Measurements from ENCODE around the gene CSAD.

CSAD gene

GRCh38 chr12:53180220-53180930 lies at the start of gene CSAD, which contains the start of gene ZNF740:
Gene CSAD, minus strand, starts transcription at chr12:53180925. Its CDS starts 7,455 bp downstream, at chr12:53173470.
Gene ZNF740, plus strand, starts transcription at chr12:53180722. Its CDS starts 1,262 bp downstream, at chr12:53181984.
- H3K36me3 ChIP-seq (ENCODE audit: insufficient read depth, low read length): peaks cover 20% of the 10 kb centered on the region; the same call in 1 of the 2 replicates
- H3K79me2 ChIP-seq (ENCODE audit: control insufficient read depth, insufficient read depth, low read length, unreplicated experiment): peaks cover 23% of the 10 kb centered on the region
- peak within 1 kb of the TSS; percentile 85 for H3K27ac ChIP-seq (ENCODE audit: low read depth, low read length)
- peak within 1 kb of the TSS; percentile 86 for H2AFZ ChIP-seq (ENCODE audit: low read length, unreplicated experiment)
- H3K27me3 ChIP-seq (ENCODE audit: insufficient read depth, low read length): no peaks in the 10 kb centered on the region
- H3K4me1 ChIP-seq (ENCODE audit: control insufficient read depth, insufficient read depth, low read length, unreplicated experiment): peaks cover 28% of the 10 kb centered on the region
- H3K4me3 ChIP-seq (ENCODE audit: low read depth, low read length): peak within 1 kb of the TSS; percentile 90

GRCh38 chr12:53230108-53230845 lies 49.6 kb upstream of the CSAD start:
- Histone ChIP-seq H2AFZ (ENCODE audit: low read length, unreplicated experiment) (no peak overlapping the region), H3K27me3 (ENCODE audit: insufficient read depth, low read length) (no peaks in the 10 kb centered on the region), H3K79me2 (ENCODE audit: control insufficient read depth, insufficient read depth, low read length, unreplicated experiment) (no peaks in the 10 kb centered on the region), H3K36me3 (ENCODE audit: insufficient read depth, low read length) (no peaks in the 10 kb centered on the region), H3K4me3 (ENCODE audit: low read depth, low read length) (no peak overlapping the region; the same call in 1 of the 2 replicates), H3K4me1 (ENCODE audit: control insufficient read depth, insufficient read depth, low read length, unreplicated experiment) (peaks cover 26% of the 10 kb centered on the region), H3K27ac (ENCODE audit: low read depth, low read length) (no peak overlapping the region)

GRCh38 chr12:53229454-53229853 lies 48.7 kb upstream of the CSAD start:
- Histone ChIP-seq H3K4me1 (ENCODE audit: control insufficient read depth, insufficient read depth, low read length, unreplicated experiment) (peaks cover 34% of the 10 kb centered on the region), H3K27me3 (ENCODE audit: insufficient read depth, low read length) (no peaks in the 10 kb centered on the region), H3K36me3 (ENCODE audit: insufficient read depth, low read length) (no peaks in the 10 kb centered on the region), H3K4me3 (ENCODE audit: low read depth, low read length) (no peak overlapping the region), H3K27ac (ENCODE audit: low read depth, low read length) (no peak overlapping the region), H2AFZ (ENCODE audit: low read length, unreplicated experiment) (no peak overlapping the region), H3K79me2 (ENCODE audit: control insufficient read depth, insufficient read depth, low read length, unreplicated experiment) (no peaks in the 10 kb centered on the region)

GRCh38 chr12:53227836-53228235 lies 47.1 kb upstream of the CSAD start:
- Histone ChIP-seq H3K36me3 (ENCODE audit: insufficient read depth, low read length) (no peaks in the 10 kb centered on the region), H3K27me3 (ENCODE audit: insufficient read depth, low read length) (no peaks in the 10 kb centered on the region), H3K4me1 (ENCODE audit: control insufficient read depth, insufficient read depth, low read length, unreplicated experiment) (peaks cover 22% of the 10 kb centered on the region), H3K27ac (ENCODE audit: low read depth, low read length) (no peak overlapping the region), H3K4me3 (ENCODE audit: low read depth, low read length) (no peak overlapping the region), H2AFZ (ENCODE audit: low read length, unreplicated experiment) (no peak overlapping the region), H3K79me2 (ENCODE audit: control insufficient read depth, insufficient read depth, low read length, unreplicated experiment) (no peaks in the 10 kb centered on the region)

GRCh38 chr12:53227341-53227740 lies 46.6 kb upstream of the CSAD start:
- Histone ChIP-seq H2AFZ (ENCODE audit: low read length, unreplicated experiment) (no peak overlapping the region), H3K27ac (ENCODE audit: low read depth, low read length) (no peak overlapping the region), H3K36me3 (ENCODE audit: insufficient read depth, low read length) (no peaks in the 10 kb centered on the region), H3K4me3 (ENCODE audit: low read depth, low read length) (no peak overlapping the region), H3K4me1 (ENCODE audit: control insufficient read depth, insufficient read depth, low read length, unreplicated experiment) (peaks cover 23% of the 10 kb centered on the region), H3K79me2 (ENCODE audit: control insufficient read depth, insufficient read depth, low read length, unreplicated experiment) (no peaks in the 10 kb centered on the region), H3K27me3 (ENCODE audit: insufficient read depth, low read length) (no peaks in the 10 kb centered on the region)

- Histone ChIP-seq H3K27ac (ENCODE audit: low read depth, low read length) (no peak overlapping the region), H3K79me2 (ENCODE audit: control insufficient read depth, insufficient read depth, low read length, unreplicated experiment) (no peaks in the 10 kb centered on the region), H3K27me3 (ENCODE audit: insufficient read depth, low read length) (no peaks in the 10 kb centered on the region), H2AFZ (ENCODE audit: low read length, unreplicated experiment) (no peak overlapping the region), H3K4me3 (ENCODE audit: low read depth, low read length) (no peak overlapping the region), H3K36me3 (ENCODE audit: insufficient read depth, low read length) (no peaks in the 10 kb centered on the region), H3K4me1 (ENCODE audit: control insufficient read depth, insufficient read depth, low read length, unreplicated experiment) (peaks cover 28% of the 10 kb centered on the region)
Measured at GRCh38 chr12:53226815-53227214, 46.1 kb upstream of the CSAD start.

- no peak overlapping the region for H3K4me3 ChIP-seq (ENCODE audit: low read depth, low read length)
- H3K27ac ChIP-seq (ENCODE audit: low read depth, low read length): no peak overlapping the region
- H2AFZ ChIP-seq (ENCODE audit: low read length, unreplicated experiment): no peak overlapping the region
- H3K27me3 ChIP-seq (ENCODE audit: insufficient read depth, low read length): no peaks in the 10 kb centered on the region
- H3K4me1 ChIP-seq (ENCODE audit: control insufficient read depth, insufficient read depth, low read length, unreplicated experiment): peaks cover 23% of the 10 kb centered on the region
- no peaks in the 10 kb centered on the region for H3K79me2 ChIP-seq (ENCODE audit: control insufficient read depth, insufficient read depth, low read length, unreplicated experiment)
- H3K36me3 ChIP-seq (ENCODE audit: insufficient read depth, low read length): no peaks in the 10 kb centered on the region
Measured at GRCh38 chr12:53225635-53226424, 45.1 kb upstream of the CSAD start.

- Histone ChIP-seq H3K4me1 (ENCODE audit: control insufficient read depth, insufficient read depth, low read length, unreplicated experiment) (peaks cover 21% of the 10 kb centered on the region), H3K27ac (ENCODE audit: low read depth, low read length) (no peak overlapping the region), H3K4me3 (ENCODE audit: low read depth, low read length) (no peak overlapping the region)
Measured at GRCh38 chr12:53224897-53225634, 44.3 kb upstream of the CSAD start.

GRCh38 chr12:53224061-53224896 lies 43.6 kb upstream of the CSAD start:
- H3K4me1 ChIP-seq (ENCODE audit: control insufficient read depth, insufficient read depth, low read length, unreplicated experiment): peaks cover 21% of the 10 kb centered on the region
- no peak overlapping the region for H3K4me3 ChIP-seq (ENCODE audit: low read depth, low read length)
- H2AFZ ChIP-seq (ENCODE audit: low read length, unreplicated experiment): no peak overlapping the region
- no peaks in the 10 kb centered on the region for H3K27me3 ChIP-seq (ENCODE audit: insufficient read depth, low read length)
- H3K79me2 ChIP-seq (ENCODE audit: control insufficient read depth, insufficient read depth, low read length, unreplicated experiment): peaks cover 3% of the 10 kb centered on the region
- no peaks in the 10 kb centered on the region for H3K36me3 ChIP-seq (ENCODE audit: insufficient read depth, low read length)
- no peak overlapping the region for H3K27ac ChIP-seq (ENCODE audit: low read depth, low read length)

More at GRCh38 chr12:53224897-53225634, 44.3 kb upstream of the CSAD start:
- H3K36me3 ChIP-seq (ENCODE audit: insufficient read depth, low read length): no peaks in the 10 kb centered on the region
- no peaks in the 10 kb centered on the region for H3K27me3 ChIP-seq (ENCODE audit: insufficient read depth, low read length)
- H3K79me2 ChIP-seq (ENCODE audit: control insufficient read depth, insufficient read depth, low read length, unreplicated experiment): no peaks in the 10 kb centered on the region
- no peak overlapping the region for H2AFZ ChIP-seq (ENCODE audit: low read length, unreplicated experiment)

Measured in ACC112 (cell line).